AG09309 (cell line): Measurements from ENCODE around the gene WDR41.
"Not testable (repeated sequence)": the region's sequence is repeated elsewhere in the genome, so short reads cannot be mapped to it uniquely, and the experiment has no call there.

Experiments used
- DNase-seq: peaks from one replicate; pipeline ENCODE4 v3.0.0-alpha.2; 2010; ENCODE audit warnings: low read depth
- H3K4me3 ChIP-seq: 2 replicates; pipeline ENCODE4 v1.5.1; 2011; ENCODE audit warnings: mild to moderate bottlenecking, low read depth, low read length, moderate library complexity; ENCODE audit not compliant: control insufficient read depth
- CTCF ChIP-seq: IDR thresholded peaks from 2 replicates; pipeline ENCODE4 v1.5.1; 2011; ENCODE audit warnings: mild to moderate bottlenecking, low read depth, low read length, inconsistent platforms; ENCODE audit not compliant: insufficient read depth, control insufficient read depth; ENCODE audit errors: missing control alignments

The WDR41 gene

GRCh38 chr5:77396017-77396416, 96.1 kb downstream of the WDR41 start:
- no peak for DNase-seq
- no peak overlapping the region for H3K4me3 ChIP-seq
- no peak for TF ChIP-seq CTCF

- TF ChIP-seq CTCF: no peak
- no peak for DNase-seq
- no peak overlapping the region for H3K4me3 ChIP-seq
These were observed 97.9 kb downstream of the WDR41 start for GRCh38 chr5:77394064-77394715.

- DNase-seq: no peak
- TF ChIP-seq CTCF: no peak
- no peak overlapping the region for H3K4me3 ChIP-seq
These were observed 100.8 kb downstream of the WDR41 start for GRCh38 chr5:77391240-77391765.

- no peak for TF ChIP-seq CTCF
- H3K4me3 ChIP-seq: no peak overlapping the region
- DNase-seq: peak; percentile 50
These were observed 101.3 kb downstream of the WDR41 start for GRCh38 chr5:77390795-77391194.

- H3K4me3 ChIP-seq: no peak overlapping the region
- no peak for DNase-seq
- no peak for TF ChIP-seq CTCF
These were observed 101.9 kb downstream of the WDR41 start for GRCh38 chr5:77390221-77390620.

GRCh38 chr5:77389746-77390145, 102.4 kb downstream of the WDR41 start:
- no peak overlapping the region for H3K4me3 ChIP-seq
- no peak for DNase-seq
- TF ChIP-seq CTCF: no peak

GRCh38 chr5:77386340-77386739, 105.8 kb downstream of the WDR41 start:
- not testable (repeated sequence) for H3K4me3 ChIP-seq, DNase-seq

GRCh38 chr5:77383336-77383735, 108.8 kb downstream of the WDR41 start:
- DNase-seq, H3K4me3 ChIP-seq: not testable (repeated sequence)
